ENCODE data around the gene MRPS6.

The MRPS6 gene

GRCh38 chr21:34191876-34192275, 118.5 kb downstream of the MRPS6 start:
- Histone ChIP-seq H3K79me2 (ENCODE audit: control insufficient read depth, low read length) (no peaks in the 10 kb centered on the region), H3K36me3 (ENCODE audit: control insufficient read depth, low read length) (no peaks in the 10 kb centered on the region), H3K9me3 (ENCODE audit: control insufficient read depth, insufficient read depth, low read length) (peaks cover 6% of the 10 kb centered on the region; the same call in 1 of the 2 replicates), H3K4me2 (ENCODE audit: low read length) (no peak overlapping the region), H3K9me2 (replicated peaks; ENCODE audit: control insufficient read depth, low read length) (no peaks in the 10 kb centered on the region), H3K4me1 (ENCODE audit: control insufficient read depth, low read length) (no peaks in the 10 kb centered on the region), H3K27ac (ENCODE audit: low read depth, low read length) (no peak overlapping the region), H3K27me3 (ENCODE audit: control insufficient read depth, low read length) (no peaks in the 10 kb centered on the region), H3F3A (ENCODE audit: control insufficient read depth, insufficient read depth) (no peaks in the 10 kb centered on the region), H4K20me1 (ENCODE audit: control insufficient read depth, insufficient read depth, low read depth, low read length) (no peaks in the 10 kb centered on the region), H3K4me3 (ENCODE audit: low read length) (no peak overlapping the region)
- TF ChIP-seq EZH2phosphoT487 (IDR thresholded peaks at IDR 0.05; ENCODE audit: borderline replicate concordance, low read length) (no peak), CTCF (IDR thresholded peaks at IDR 0.05; ENCODE audit: low read depth, low read length, poor library complexity, severe bottlenecking) (no peak)
